Measurements from ENCODE around the gene SAMD8. TPM values are rescaled to one million over a fixed set of nuclear protein-coding genes. Genes with fewer than 3 reads are reported as not detected.

Gene SAMD8
- 19.3 and 29.6 TPM in 2 replicates for total RNA-seq

DNA sequence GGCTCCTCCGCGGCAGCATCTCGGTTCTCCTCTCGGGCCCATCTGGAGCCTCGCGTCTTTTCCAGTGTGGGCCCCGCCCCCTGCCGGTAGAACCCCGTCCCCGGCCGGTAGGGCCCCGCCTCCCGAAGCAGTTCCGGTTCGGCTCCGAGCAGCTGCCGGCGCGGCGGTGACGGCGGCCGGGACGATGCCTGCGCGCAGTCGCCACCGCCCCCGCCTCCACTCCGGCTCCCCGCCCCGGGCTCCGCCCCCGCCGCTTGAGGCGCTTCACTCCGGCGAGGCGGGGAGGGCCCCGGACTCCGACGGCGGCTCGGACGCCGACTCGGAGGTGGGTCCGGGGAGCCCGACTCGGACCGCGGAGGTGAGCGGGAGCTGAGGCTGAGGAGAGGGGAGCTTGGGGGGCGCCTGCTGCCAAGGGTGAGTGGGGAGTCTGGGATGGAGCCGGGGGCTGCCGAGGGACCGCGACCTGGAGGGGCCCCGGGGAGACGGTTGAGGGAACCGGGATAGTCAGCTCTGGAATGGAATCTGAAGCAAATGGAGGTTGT is at the start of gene SAMD8:
TSS of gene SAMD8 (plus strand) at position 292 of the 542 bp plus-strand sequence. CDS start 38,873 bp downstream, outside the sequence.

DNA sequence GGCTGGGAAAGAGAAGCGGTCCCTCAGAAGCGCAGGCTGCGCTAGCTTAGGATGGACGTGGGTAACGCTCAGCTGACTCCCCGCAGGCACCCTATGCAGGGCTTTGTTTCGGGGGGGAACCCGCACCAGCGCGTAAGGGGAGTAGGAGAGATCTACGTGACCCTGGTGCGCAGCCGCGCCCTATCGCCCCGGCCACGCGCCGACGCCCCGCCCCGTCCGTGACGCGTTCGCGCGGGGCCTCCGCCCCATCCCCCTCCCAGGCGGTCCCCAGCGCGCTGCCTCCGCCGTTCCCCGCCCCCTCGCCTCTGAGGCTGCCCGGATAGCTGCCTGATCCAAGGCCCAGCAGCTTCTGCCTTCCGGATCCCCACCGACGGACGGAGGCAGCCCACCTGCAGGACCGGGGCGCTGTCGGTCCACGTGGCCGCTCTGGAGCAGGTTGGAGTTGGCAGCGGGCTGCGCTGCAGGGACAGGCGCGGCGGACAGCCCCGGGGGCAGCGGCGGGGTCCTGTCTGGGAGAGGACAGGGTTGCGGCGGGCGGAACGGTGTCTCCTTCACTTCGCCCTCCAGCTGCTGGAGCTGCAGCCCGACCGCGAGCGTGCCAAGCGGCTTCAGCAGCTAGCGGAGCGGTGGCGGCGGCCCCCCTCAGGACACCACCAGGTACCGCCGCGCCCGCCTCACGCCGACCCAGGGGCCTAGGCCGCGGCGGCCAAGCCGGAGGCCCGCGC is 99.0 kb downstream of the SAMD8 start, which contains the start of gene VDAC2:
TSS of gene VDAC2 (plus strand) at position 515 of the 725 bp plus-strand sequence. CDS start 363 bp downstream, outside the sequence.

Other genes starting within 250 kb of the SAMD8 start
- gene VDAC2, start 99.1 kb downstream of the SAMD8 start, total RNA-seq, result 130 and 175 TPM in 2 replicates
- gene COMTD1, start 124.3 kb downstream of the SAMD8 start, total RNA-seq, result 6.6 and 10.7 TPM in 2 replicates

Data from endothelial cell of coronary artery (primary cell).